Smooth muscle cell of the umbilical artery (primary cell): ENCODE results near the gene CWC25. TPM values are rescaled to one million over a fixed set of nuclear protein-coding genes. Genes with fewer than 3 reads are reported as not detected.

Source experiments
- total RNA-seq: library from RNA; depleted of rRNA; stranded (reverse); fragments of >200 nt; gene quantifications from 2 replicates; pipeline ENCODE4 v1.2.3, GENCODE V29; 2014

The CWC25 gene
- 7.4 and 7.9 TPM in 2 replicates for total RNA-seq

GRCh38 chr17:38824899-38825761 is at the start of gene CWC25:
TSS of gene CWC25 (minus strand) at chr17:38825321. CDS start at chr17:38825183, 138 bp downstream.

GRCh38 chr17:38869526-38870258 is 44.6 kb upstream of the CWC25 start, which contains the start of gene LASP1:
TSS of gene LASP1 (plus strand) at chr17:38870058. CDS start at chr17:38870190, 132 bp downstream.

DNA sequence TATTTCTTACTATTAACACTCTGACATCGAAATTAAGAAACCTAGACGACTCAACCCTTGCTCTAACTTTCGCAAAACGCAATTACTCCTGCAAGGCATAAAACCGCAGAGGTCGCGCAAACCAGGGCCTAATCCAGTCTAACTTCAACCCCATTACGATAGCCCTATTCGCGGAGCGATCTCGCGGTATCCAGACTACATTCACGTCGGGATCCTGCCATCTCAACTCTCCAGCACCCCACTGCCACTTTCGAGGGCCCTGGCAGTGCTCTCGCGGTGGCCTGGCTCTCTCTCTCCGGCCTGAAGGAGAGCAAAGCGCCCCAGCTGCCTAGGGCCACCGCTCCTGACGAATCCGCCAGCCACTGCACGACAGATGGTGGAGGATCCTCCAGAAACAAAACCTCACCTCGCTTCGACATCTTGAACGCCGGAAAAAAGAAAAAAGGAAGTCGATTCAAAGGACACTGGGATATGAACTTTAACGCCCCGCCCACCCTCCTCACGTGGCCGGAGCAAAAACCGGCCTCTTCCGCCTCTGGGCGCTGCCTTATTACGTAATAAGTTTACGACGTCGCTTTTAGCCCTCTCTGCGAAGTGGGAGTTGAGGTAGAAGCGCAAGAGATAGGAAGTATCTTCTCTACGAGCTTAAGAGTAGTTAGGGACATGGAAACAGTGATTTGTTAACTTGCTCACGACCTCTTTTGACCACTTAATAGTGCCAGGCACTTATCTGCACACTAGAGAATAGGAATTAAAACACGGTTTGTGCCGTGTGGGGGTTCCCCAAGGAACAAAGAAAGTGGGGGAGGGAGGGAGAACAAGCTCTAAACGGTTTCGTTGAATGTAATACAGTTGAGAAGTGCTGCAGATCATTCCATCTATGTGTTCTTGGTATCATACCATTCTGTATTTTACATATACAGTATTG is 28.4 kb upstream of the CWC25 start, which contains the start of gene RPL23:
Gene RPL23 (minus strand): TSS at position 430 of the 928 bp plus-strand sequence. CDS start 11 bp downstream, at position 419.

GRCh38 chr17:38799501-38800236 is 25.5 kb downstream of the CWC25 start, which contains the start of gene PIP4K2B:
TSS of gene PIP4K2B (minus strand) at chr17:38799556. CDS start at chr17:38799424, 132 bp downstream.

DNA sequence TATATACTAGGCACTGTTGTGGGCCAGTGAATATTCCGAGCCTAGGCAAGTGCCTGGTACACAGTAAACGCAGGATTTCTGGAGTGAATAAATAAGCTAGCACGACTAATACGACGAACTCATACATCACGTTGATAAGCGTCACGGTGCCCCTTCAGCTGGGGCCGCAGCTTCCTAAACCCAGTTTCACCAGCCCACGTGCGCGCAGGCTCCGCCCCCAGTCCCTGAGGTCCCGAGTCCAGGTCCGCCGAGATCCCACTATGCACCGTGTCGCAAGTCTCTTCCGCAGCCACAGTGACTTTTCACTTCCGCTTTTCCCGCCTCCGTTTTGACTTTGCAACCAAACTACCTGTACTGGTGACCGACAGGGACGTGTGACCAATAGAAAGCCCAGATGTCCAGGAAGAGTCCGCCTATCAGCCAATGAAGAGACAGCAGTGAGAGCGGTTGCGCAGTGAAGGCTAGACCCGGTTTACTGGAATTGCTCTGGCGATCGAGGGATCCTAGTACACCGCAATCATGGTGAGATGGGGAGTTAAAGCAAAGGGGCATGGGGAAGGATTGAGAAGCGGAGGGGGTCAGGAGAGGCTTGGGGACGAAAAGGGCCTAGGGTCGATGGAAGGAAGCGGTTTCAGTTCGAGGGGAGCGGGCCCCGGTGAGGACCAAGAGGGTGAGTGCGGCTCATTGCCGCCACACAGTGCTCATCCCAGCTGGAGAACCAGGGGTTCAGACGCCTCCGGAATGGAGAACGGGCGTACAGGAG is 72.6 kb downstream of the CWC25 start, which contains the start of gene PSMB3:
Gene PSMB3 (plus strand): TSS at position 434 of the 763 bp plus-strand sequence. CDS start 86 bp downstream, at position 520.

Other genes with a start within 250 kb of the CWC25 start
- gene SRCIN1, start 219.4 kb downstream of the CWC25 start, total RNA-seq, result 0.05 TPM in 1 of 2 replicates, not detected in the other
- gene EPOP, start 150.4 kb downstream of the CWC25 start, total RNA-seq, result 0.89 and 1.3 TPM in 2 replicates
- gene MLLT6, start 120.0 kb downstream of the CWC25 start, total RNA-seq, result 20.2 and 32.9 TPM in 2 replicates
- 2.1 and 2.9 TPM in 2 replicates for gene CISD3, start 95.0 kb downstream of the CWC25 start, total RNA-seq
- 3.9 and 6.9 TPM in 2 replicates for gene PCGF2, start 77.0 kb downstream of the CWC25 start, total RNA-seq
- gene PSMB3, start 72.6 kb downstream of the CWC25 start, total RNA-seq, result 101 and 237 TPM in 2 replicates
- gene PIP4K2B, start 25.8 kb downstream of the CWC25 start, total RNA-seq, result 59.4 and 87.8 TPM in 2 replicates
- gene RPL23, start 28.4 kb upstream of the CWC25 start, total RNA-seq, result 701 and 1,439 TPM in 2 replicates
- gene LASP1, start 44.7 kb upstream of the CWC25 start, total RNA-seq, result 115 and 231 TPM in 2 replicates
- gene FBXO47, start 142.1 kb upstream of the CWC25 start, total RNA-seq, result not detected in 2 replicates